Measurements from ENCODE around the gene VCP.

VCP gene

DNA sequence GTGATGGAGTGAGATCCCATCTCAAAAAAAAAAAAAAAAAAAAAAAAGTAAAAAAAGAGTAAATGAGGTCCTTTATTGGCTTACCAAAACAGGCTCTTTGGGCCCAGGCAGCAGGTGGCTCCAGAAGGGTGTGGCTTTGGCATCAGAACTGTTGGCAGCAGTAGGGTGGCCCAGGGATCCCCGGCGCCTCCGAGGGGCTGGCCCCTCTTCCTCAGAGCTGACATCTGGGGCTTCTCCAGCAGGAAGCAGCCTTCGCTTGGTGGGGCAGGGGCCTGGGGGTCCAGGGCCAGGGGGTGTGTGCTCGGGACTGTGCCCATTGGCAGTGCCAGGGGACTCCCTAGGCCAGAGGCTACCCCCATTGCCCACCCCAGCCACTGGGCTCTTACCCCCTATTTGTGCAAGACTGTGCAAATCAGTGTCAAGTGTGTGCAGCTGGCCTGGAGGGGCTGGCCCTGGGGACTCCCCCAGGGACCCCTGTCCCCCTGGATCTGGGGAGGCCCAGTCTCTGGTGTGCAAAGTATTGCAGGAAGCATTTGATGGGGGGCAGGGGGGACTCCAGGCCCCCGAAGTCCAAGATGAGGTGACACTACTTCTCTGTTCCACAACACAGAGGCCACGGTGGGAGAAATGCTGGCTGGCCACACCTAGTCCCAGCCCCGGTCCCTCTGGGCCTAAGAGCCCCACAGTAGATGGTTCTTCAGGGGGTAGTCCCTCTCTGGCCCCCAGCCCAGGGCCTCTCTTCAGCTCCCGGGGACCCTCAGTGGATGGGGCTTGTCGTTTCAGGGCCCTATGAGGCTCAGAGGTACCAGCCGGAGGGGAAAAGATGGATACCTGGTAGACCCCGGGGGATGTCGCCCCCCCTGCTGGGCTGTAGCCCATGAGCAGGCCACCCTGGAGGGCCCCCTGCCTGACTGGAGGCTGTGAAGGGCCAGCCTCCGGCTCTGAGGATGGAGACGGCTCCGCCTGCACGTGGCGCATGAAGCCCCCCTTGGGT, 35.2 kb upstream of the VCP start:
- no peak overlapping the region for H3K4me3 ChIP-seq (ENCODE audit: low read depth, low read length)
- no peak for DNase-seq (ENCODE audit: low read depth)
- TF ChIP-seq, protein P1, sequence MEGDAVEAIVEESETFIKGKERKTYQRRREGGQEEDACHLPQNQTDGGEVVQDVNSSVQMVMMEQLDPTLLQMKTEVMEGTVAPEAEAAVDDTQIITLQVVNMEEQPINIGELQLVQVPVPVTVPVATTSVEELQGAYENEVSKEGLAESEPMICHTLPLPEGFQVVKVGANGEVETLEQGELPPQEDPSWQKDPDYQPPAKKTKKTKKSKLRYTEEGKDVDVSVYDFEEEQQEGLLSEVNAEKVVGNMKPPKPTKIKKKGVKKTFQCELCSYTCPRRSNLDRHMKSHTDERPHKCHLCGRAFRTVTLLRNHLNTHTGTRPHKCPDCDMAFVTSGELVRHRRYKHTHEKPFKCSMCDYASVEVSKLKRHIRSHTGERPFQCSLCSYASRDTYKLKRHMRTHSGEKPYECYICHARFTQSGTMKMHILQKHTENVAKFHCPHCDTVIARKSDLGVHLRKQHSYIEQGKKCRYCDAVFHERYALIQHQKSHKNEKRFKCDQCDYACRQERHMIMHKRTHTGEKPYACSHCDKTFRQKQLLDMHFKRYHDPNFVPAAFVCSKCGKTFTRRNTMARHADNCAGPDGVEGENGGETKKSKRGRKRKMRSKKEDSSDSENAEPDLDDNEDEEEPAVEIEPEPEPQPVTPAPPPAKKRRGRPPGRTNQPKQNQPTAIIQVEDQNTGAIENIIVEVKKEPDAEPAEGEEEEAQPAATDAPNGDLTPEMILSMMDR (IDR thresholded peaks at IDR 0.05; ENCODE audit: control insufficient read depth, extremely low read depth, insufficient read depth), result no peak

DNA sequence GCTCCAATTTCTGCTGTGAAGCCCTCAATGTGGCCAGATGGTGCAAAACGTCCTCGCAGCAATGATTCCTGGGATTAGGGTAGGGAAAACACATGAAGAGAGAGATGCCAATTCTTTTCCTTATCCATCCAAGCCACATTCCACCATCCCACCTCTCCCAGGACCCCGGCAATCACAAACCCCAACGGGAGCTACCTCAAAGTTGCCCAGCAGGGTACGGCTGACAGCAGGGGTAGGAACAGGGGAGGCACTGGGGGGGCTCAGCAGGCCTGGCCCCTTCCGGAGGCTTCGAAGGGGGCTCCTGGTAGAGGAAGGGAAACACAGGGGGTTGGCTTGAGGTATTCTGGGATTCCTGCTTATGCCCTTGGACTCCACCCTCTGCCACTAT, 33.9 kb upstream of the VCP start:
- no peak overlapping the region for H3K4me3 ChIP-seq (ENCODE audit: low read depth, low read length)
- TF ChIP-seq, protein P1 (IDR thresholded peaks at IDR 0.05; ENCODE audit: control insufficient read depth, extremely low read depth, insufficient read depth), result no peak
- DNase-seq (ENCODE audit: low read depth), result no peak

DNA sequence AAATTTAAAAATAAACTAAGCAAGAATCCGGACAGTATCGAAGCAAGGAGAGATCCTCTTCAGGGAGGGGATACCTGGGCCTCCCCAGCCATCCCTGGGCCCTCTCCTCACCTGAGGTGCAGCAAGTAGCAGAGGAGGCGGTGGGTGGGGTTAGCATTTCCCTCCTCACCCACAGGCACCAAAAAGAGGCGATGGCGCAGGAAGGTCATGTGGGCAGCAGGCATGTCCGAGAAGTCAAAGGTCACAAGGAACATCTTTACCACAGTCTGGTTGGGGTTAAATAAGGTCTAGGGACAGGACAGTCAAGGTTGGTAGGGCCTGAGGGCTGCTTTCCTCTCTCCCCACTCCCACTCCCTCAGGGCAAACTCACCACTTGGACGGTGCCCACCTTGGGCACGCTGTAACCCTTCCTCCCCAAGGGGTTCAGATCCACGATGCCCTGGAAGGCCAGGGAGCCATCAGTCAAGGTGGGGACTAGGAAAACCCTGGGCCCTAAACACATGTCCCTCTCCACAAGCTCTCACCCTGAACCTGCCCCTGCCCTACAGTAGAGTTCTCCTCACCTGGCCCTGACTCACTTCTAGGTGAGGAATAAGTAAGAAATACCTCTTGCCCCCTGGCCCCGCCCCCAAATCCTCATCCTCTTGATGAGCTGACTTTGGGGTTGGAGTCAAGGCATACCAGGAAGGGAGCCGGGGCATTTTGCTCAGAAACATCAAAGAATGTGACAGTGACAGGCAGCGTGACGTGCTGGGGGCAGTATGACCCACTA, 33.3 kb upstream of the VCP start:
- TF ChIP-seq, protein P1 (IDR thresholded peaks at IDR 0.05; ENCODE audit: control insufficient read depth, extremely low read depth, insufficient read depth), result no peak
- no peak overlapping the region for H3K4me3 ChIP-seq (ENCODE audit: low read depth, low read length)
- DNase-seq (ENCODE audit: low read depth), result no peak

DNA sequence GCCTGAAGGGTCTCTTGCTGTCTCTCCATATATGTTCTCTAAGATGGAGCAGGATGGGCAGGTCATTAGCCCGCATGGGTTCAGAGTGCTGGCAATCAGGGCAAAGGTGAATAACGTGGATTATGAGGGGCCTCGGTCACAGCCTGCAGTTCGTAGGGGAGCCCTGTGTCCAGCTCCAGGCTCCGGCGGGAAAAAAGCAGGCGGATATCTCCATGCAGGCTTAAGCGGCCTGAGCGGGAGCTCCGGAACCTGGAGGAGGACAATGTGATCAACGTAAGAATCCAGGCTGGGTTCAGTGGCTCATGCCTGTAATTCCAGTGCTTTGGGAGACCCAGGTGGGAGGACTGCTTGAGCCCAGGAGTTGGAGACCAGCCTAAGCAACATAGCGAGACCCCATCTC, 32.7 kb upstream of the VCP start:
- no peak for DNase-seq (ENCODE audit: low read depth)
- TF ChIP-seq, protein P1 (IDR thresholded peaks at IDR 0.05; ENCODE audit: control insufficient read depth, extremely low read depth, insufficient read depth), result no peak
- no peak overlapping the region for H3K4me3 ChIP-seq (ENCODE audit: low read depth, low read length)

DNA sequence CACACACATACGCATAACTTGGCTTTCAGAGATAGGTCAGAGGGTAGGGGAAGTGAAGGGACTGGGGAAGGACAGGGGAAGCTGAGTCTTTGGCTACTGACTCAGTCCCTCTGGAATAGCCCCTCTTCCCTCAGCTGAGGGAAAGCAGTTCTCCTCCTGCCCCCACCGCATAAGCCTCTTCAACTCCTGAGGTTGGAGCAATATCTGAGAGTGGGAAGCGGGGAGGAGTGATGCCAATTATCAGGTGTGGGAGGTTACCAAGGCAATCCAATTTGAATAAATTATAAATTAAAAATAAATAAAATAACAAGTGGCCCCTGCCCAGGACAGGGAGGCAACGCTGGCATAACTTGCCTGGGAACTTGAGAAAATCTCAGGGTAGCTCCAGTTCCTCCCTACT, 32.2 kb upstream of the VCP start:
- DNase-seq (ENCODE audit: low read depth), result no peak
- TF ChIP-seq, protein P1 (IDR thresholded peaks at IDR 0.05; ENCODE audit: control insufficient read depth, extremely low read depth, insufficient read depth), result no peak
- H3K4me3 ChIP-seq (ENCODE audit: low read depth, low read length), result no peak overlapping the region

DNA sequence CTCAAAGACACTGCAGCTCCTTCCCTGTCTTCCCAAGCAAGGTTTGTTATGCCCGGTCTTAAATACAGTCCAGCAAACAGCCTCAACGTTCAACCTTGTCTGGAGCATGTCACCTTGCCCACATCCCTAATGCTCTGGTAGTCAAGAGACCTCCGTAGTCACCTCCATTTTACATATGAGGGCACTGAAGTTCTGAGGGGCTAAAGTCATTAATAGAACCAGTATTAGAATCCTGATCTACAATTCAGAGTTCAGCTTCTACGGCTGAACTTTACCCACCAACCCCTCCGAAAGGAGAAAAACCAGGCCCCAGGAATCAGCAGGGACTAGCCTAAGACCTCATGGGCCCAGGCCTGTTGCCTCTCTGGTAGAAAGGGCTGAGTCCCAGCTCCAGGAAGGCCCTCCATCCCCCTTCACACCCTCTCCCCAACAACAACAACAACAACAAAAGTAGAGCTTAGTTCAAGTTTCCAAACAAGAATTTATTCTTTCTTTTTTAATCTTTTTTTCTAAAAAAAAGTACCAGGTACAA, 31.3 kb upstream of the VCP start:
- DNase-seq (ENCODE audit: low read depth), result no peak
- TF ChIP-seq, protein P1 (IDR thresholded peaks at IDR 0.05; ENCODE audit: control insufficient read depth, extremely low read depth, insufficient read depth), result no peak
- peak overlapping the region; percentile 93 for H3K4me3 ChIP-seq (ENCODE audit: low read depth, low read length)

Measured in LNCaP clone FGC (cell line).